Heart right ventricle (tissue), 16 donors: ENCODE measurements around the gene CNTN5. TPM values are rescaled to one million over a fixed set of nuclear protein-coding genes. Genes with fewer than 3 reads are reported as not detected.

Experiments used
- ATAC-seq, 8 donors: fragments of 200-7000 bp; cut with Tn5 transposase; one replicate each; pipeline ENCODE4 v1.9.1; 2020; ENCODE audit warnings: mild to moderate bottlenecking in 8 of 8, moderate library complexity in 8 of 8, moderate number of reproducible peaks in 1 of 8
- DNase-seq, 2 donors: peaks; one replicate each; pipeline ENCODE4 v3.0.0-alpha.2; 2020
- H3K27ac ChIP-seq, 10 donors: fragments of 200-600 bp; sonication (generic) in 2 of 10; one replicate each; pipeline versions ENCODE4 v1.5.0 to v1.8.0; 2020 to 2022; ENCODE audit warnings: mild to moderate bottlenecking in 3 of 10
- H3K27me3 ChIP-seq, 7 donors: fragments of 200-600 bp; one replicate each; pipeline ENCODE4 v1.8.0; 2021 to 2022; ENCODE audit warnings: mild to moderate bottlenecking in 2 of 7
- H3K36me3 ChIP-seq, 9 donors: fragments of 200-600 bp; sonication (generic) in 1 of 9; one replicate each; pipeline versions ENCODE4 v1.5.0 to v1.8.0; 2020 to 2022; ENCODE audit warnings: mild to moderate bottlenecking in 2 of 9
- H3K4me1 ChIP-seq, 9 donors: fragments of 200-600 bp; sonication (generic) in 1 of 9; one replicate each; pipeline versions ENCODE4 v1.5.0 to v1.8.0; 2020 to 2022; ENCODE audit warnings: mild to moderate bottlenecking in 4 of 9
- H3K4me3 ChIP-seq, 10 donors: fragments of 200-600 bp; sonication (generic) in 2 of 10; one replicate each; pipeline versions ENCODE4 v1.5.0 to v1.8.0; 2020 to 2022; ENCODE audit warnings: mild to moderate bottlenecking in 7 of 10, moderate library complexity in 2 of 10
- H3K9me3 ChIP-seq, 11 donors: fragments of 200-600 bp in 10 of 11; sonication (generic) in 2 of 11; one replicate each; pipeline versions ENCODE4 v1.5.0 to v1.8.0; 2013 to 2022; ENCODE audit warnings: mild to moderate bottlenecking in 2 of 11, control low read depth in 1 of 11, moderate library complexity in 1 of 11
- CTCF ChIP-seq, 9 donors: fragments of 200-600 bp; sonication (generic) in 2 of 9; IDR thresholded peaks; one replicate each; pipeline versions ENCODE4 v1.5.0 to v1.8.0; 2021 to 2022; ENCODE audit warnings: antibody characterized with exemption in 9 of 9, mild to moderate bottlenecking in 5 of 9, moderate library complexity in 1 of 9
- WGBS, 2 donors: extraction: QIAGEN DNeasy Blood & Tissue Kit; methylation state at CpG; one replicate each; pipeline ENCODE4 v1.1.7; 2013; ENCODE audit warnings: inconsistent platforms in 1 of 2; 5-methylcytosine and 5-hydroxymethylcytosine counted together
- intact Hi-C, 10 donors: fragments of 100-400 bp; cut with DNase I; formaldehyde crosslinking; loops; one replicate each; pipeline versions ENCODE4 v1.11.1 to v1.14.2; 2022
- polyA plus RNA-seq, 2 donors: library from polyadenylated mRNA; stranded (reverse); fragments of 200-250 nt; gene quantifications; one replicate each; pipeline ENCODE4 v1.2.3, GENCODE V29; 2013
- total RNA-seq, 10 donors: library from RNA; stranded (reverse); fragmentation: NEBNext Ultra II Directional in 3 of 10; extraction: Animal tissue kit (Norgen Biotek cat#: 25700) in 3 of 10; gene quantifications; one replicate each; pipeline versions ENCODE4 v1.2.1 to v1.2.4, GENCODE V29; 2021 to 2023
- donor health status: Arrhythmogenic right ventricular cardiomyopathy.
- donor health status: ischemic (EF 13 %, LVEDD 7.1; RV severe dilation, severe dysfunction).
- donor health status: healthy with polysubstance abuse.
- donor health status: DM: no; HTN: yes; CAD: no.
- donor health status: DM: no; HTN: no; CAD: no.
- donor health status: ischemic (EF 25% LVEDD 6.9; RV normal size, moderate dysfunction).
- donor health status: ischemic (EF 25% LVEDD 5.7; RV mildly dilated, moderate dysfunction).
- donor health status: healthy.
- donor health status: DM: yes; HTN: yes; CAD: no.
- donor health status: Ischemic cardiomyopathy.
- donor health status: ischemic (EF 35%, LVEDD 5.7; RV mildly dilated, moderate dysfunction).
- donor health status: nonischemic (EF 11% LVEDD 7.7; RV severe dilation, severe dysfunction).
- donor health status: DM: yes; HTN: yes; CAD: no.
- donor health status: PGD.
- donor health status: ischemic (EF 29% LVEDD 5.4; RV normal size, mild dysfunction).
- donor health status: nonischemic (EF 23%, LVEDD 6.1; RV moderate dilation, normal function).

CNTN5 gene
- total and polyA plus RNA-seq, 12 donors, result 0.05 to 0.35 (median 0.17) TPM; not detected in 6

- TF ChIP-seq CTCF (IDR thresholded peaks at IDR 0.05), result no peak
- ATAC-seq (no peak), DNase-seq (no peak)
- no peaks in the 10 kb centered on the region for H3K4me1 ChIP-seq
- 75 to 94% methylated on average over 1 of the region's 1 CpG for WGBS, 2 donors
- no peaks in the 10 kb centered on the region for H3K27me3 ChIP-seq
- H3K27ac ChIP-seq, result no peak overlapping the region
- H3K4me3 ChIP-seq, result no peak overlapping the region
- intact Hi-C loops, result loop anchor here in 1 of 10 donors (5.0 kb wide), 1 partner anchor 467 kb away; no protein-coding TSS in a partner anchor
- H3K9me3 ChIP-seq, result no peaks in the 10 kb centered on the region
- H3K36me3 ChIP-seq, result no peaks in the 10 kb centered on the region
Measured at GRCh38 chr11:100224541-100225034, 1203.8 kb downstream of the CNTN5 start.

GRCh38 chr11:100229086-100229485 lies 1208.3 kb downstream of the CNTN5 start:
- H3K4me1 ChIP-seq, result no peaks in the 10 kb centered on the region
- H3K4me3 ChIP-seq, result no peak overlapping the region
- H3K27ac ChIP-seq, result no peak overlapping the region
- no peak for TF ChIP-seq CTCF (IDR thresholded peaks at IDR 0.05)
- H3K27me3 ChIP-seq, result no peaks in the 10 kb centered on the region
- no peak for ATAC-seq
- H3K36me3 ChIP-seq, result no peaks in the 10 kb centered on the region
- intact Hi-C loops, result no loop called here
- 49 to 60% methylated on average over 1 of the region's 1 CpG for WGBS, 2 donors
- H3K9me3 ChIP-seq, result no peaks in the 10 kb centered on the region
- no peak for DNase-seq

- no peak for DNase-seq
- no peak overlapping the region for H3K4me3 ChIP-seq
- TF ChIP-seq CTCF (IDR thresholded peaks at IDR 0.05), result no peak
- H3K9me3 ChIP-seq, result peaks cover 0 to 5% (median 0%) of the 10 kb centered on the region in 11 donors
- H3K36me3 ChIP-seq, result no peaks in the 10 kb centered on the region
- H3K4me1 ChIP-seq, result no peaks in the 10 kb centered on the region
- H3K27me3 ChIP-seq, result no peaks in the 10 kb centered on the region
- intact Hi-C loops, result no loop called here
- no peak overlapping the region for H3K27ac ChIP-seq
- no peak for ATAC-seq
- WGBS, 2 donors, result 71 to 76% methylated on average over 2 of the region's 2 CpGs
Measured at GRCh38 chr11:100232006-100232405, 1211.3 kb downstream of the CNTN5 start.

GRCh38 chr11:100235085-100235484 lies 1214.3 kb downstream of the CNTN5 start:
- Histone ChIP-seq H3K36me3 (no peaks in the 10 kb centered on the region), H3K9me3 (peaks cover 0 to 5% (median 0%) of the 10 kb centered on the region in 11 donors), H3K27ac (no peak overlapping the region), H3K4me3 (no peak overlapping the region), H3K4me1 (no peaks in the 10 kb centered on the region), H3K27me3 (no peaks in the 10 kb centered on the region)
- intact Hi-C loops, result no loop called here
- DNase-seq (no peak), ATAC-seq (no peak)
- no peak for TF ChIP-seq CTCF (IDR thresholded peaks at IDR 0.05)
- WGBS, 2 donors, result 57 to 77% methylated on average over 4 of the region's 4 CpGs
